Suprapubic skin (tissue), 4 donors: ENCODE results near the gene NFYC.

Experiments used
- EP300 ChIP-seq: sonication (generic); formaldehyde crosslinking; IDR thresholded peaks from one replicate; pipeline ENCODE4 v1.6.1; 2017; ENCODE audit warnings: antibody characterized with exemption
- POLR2A ChIP-seq, 2 donors: fragments of 450-650 bp; IDR thresholded peaks; one replicate each; pipeline ENCODE4 v1.6.1; 2017; ENCODE audit warnings: antibody characterized with exemption in 2 of 2, mild to moderate bottlenecking in 2 of 2, moderate library complexity in 2 of 2
- POLR2AphosphoS5 ChIP-seq, 3 donors: sonication (generic); formaldehyde crosslinking; IDR thresholded peaks; one replicate each; pipeline ENCODE4 v1.6.1; 2017; ENCODE audit warnings: antibody characterized with exemption in 3 of 3
- TF ChIP-seq, protein P1 (sequence below), 2 donors: fragments of 200-600 bp in 1 of 2; fragments of 450-650 bp in 1 of 2; sonication (generic) in 1 of 2; IDR thresholded peaks; one replicate each; pipeline ENCODE4 v1.5.1; 2016 to 2019; ENCODE audit warnings: antibody characterized with exemption in 2 of 2, mild to moderate bottlenecking in 1 of 2, moderate library complexity in 1 of 2

DNA sequence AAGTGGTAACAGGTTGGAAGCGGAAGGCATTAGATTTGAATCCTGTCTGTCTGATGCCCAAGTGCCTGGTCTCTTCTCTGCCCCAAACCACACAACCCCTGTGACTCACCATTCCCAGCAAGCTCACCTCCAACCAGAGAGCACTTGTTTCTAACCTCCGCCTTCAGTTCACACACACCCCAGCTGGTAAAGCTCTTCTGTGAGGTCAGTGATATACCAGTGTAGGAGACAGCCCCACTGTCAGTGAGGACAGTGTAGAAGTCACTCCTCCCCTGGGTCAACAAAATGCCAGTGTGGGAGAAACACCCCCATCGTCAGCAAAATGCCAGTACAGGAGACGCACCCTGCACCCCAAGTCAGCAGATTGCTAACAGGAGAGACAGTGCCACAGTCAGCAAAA is 28.6 kb upstream of the NFYC start:
- no peak for TF ChIP-seq POLR2A (IDR thresholded peaks at IDR 0.05)
- TF ChIP-seq, protein P1, sequence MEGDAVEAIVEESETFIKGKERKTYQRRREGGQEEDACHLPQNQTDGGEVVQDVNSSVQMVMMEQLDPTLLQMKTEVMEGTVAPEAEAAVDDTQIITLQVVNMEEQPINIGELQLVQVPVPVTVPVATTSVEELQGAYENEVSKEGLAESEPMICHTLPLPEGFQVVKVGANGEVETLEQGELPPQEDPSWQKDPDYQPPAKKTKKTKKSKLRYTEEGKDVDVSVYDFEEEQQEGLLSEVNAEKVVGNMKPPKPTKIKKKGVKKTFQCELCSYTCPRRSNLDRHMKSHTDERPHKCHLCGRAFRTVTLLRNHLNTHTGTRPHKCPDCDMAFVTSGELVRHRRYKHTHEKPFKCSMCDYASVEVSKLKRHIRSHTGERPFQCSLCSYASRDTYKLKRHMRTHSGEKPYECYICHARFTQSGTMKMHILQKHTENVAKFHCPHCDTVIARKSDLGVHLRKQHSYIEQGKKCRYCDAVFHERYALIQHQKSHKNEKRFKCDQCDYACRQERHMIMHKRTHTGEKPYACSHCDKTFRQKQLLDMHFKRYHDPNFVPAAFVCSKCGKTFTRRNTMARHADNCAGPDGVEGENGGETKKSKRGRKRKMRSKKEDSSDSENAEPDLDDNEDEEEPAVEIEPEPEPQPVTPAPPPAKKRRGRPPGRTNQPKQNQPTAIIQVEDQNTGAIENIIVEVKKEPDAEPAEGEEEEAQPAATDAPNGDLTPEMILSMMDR (IDR thresholded peaks at IDR 0.05) = no peak
- no peak for TF ChIP-seq EP300
- no peak for TF ChIP-seq POLR2AphosphoS5 (IDR thresholded peaks at IDR 0.05)
